HG03378 (cell line): ENCODE results near the gene HOXC9.

Experiments used
- ATAC-seq: cut with Tn5 transposase; IDR thresholded peaks from one replicate; pipeline ENCODE4 v1.9.1; 2021; ENCODE audit warnings: mild to moderate bottlenecking, moderate library complexity; ENCODE audit not compliant: unreplicated experiment

HOXC9 gene

DNA sequence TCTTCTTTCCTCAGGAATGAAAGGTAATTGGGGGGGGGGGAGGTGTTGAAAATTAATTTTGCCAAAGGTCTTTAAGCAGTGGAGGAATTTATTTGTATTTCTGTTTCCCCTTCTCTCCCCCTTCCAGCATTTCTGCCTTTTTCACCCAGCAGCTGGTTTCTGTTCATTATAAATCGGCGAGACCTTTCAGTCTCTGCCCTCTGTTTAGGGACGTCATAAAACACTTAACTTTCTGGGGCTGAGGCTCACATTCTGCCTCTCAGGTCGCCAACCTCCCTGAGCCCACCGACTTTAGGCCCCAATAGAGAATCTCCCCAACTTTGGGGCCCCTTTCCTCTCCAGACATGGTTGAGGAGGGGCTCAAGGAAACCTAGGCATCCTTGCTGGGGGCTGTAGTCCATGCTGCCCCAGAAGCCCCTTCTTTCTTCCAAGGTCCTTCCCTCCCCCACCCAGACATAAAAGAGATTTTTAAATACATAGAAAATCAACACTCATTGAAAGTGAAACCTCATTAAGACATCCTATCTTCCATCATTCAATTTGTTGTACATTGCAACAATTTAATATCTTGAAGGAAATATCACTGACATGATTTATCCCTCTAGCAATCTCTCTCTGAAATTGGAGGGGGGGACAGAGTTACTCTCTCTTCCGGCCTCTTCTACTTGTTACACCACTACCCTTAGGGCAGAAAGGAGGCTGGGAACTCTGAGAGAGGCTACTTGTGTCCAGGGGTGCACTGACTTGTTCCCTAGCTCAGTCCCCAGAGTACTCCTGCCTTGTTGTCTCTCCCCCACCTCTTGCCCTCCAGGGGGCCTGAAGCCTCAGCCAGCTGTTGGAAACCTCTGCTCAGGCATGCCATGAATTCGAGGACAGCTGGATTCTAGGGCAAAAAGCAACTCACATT, 25.8 kb downstream of the HOXC9 start:
- no peak for ATAC-seq

DNA sequence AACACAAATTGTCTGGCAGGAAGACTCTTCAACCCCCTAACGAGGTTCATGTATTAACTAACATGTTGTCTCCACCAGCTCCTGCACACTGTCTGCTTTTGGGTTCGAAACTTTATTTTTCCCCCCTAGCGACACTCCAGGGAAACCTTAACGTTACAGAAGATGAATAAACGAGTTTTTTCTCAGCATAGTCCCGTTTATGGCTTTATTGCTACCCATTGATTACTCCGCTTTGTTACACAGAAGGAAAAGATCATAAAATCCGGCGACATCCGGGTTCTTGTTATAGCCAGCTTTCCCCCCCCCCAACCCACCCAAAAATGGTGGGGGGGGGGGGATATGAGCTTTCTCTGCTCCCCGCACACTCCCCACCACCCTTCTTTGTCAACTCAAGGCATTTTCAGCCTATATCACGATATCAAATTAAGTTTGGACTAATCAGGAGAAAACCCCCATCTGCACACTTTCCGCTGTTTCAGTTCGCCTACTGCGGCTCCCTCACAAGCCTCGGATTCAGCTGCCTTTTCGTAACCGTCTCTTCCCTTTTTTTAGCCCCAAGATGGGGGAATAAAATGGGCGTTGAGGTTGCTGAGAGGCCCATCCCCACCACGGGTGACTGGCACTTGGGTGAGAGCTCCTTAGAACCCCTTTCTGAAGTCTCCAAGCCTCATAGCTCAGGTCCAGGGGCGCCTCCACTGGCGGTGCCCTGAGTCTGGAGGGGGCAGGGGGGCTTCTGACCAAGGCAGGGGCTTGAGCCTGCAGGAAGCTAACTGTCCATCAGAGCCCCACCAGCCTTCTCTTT, 26.9 kb downstream of the HOXC9 start:
- no peak for ATAC-seq

DNA sequence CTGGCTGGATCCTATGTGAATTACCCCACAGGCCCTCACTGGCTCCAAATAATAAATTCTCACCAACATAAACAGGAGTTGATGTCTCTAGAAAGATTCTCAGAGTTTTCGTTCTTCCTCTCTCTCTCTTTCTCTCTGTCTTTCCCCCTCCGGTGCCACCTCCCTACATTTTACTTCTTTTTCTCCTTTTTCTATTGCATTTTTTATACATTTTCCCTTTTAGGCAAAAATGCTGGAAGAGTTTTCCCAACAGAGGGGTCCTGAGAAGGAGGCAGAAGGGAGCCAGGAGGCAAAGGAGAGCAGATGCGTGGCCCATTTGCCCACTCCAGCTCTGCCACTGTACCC, 27.5 kb downstream of the HOXC9 start:
- ATAC-seq, result no peak

DNA sequence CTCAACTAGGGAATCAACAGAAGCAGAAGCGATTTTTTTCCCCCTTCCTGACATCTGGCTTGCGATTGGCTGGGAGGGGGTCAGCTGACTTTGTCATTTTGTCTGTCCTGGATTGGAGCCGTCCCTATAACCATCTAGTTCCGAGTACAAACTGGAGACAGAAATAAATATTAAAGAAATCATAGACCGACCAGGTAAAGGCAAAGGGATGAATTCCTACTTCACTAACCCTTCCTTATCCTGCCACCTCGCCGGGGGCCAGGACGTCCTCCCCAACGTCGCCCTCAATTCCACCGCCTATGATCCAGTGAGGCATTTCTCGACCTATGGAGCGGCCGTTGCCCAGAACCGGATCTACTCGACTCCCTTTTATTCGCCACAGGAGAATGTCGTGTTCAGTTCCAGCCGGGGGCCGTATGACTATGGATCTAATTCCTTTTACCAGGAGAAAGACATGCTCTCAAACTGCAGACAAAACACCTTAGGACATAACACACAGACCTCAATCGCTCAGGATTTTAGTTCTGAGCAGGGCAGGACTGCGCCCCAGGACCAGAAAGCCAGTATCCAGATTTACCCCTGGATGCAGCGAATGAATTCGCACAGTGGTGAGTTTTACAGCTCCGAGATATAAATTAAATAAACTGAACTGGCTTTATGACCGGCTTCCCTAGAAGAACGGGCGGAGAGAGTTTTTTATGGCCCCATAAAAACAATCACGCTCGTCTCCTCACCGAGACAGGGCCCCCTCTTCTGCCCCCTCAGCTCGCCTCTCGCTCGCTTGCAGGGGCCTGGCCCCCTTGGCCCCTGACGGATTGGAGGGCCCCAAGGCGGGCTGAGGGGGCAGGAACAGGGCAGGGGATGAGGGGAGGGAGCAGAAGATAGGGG, 28.6 kb downstream of the HOXC9 start, which contains the start of gene HOXC6:
HOXC6 (plus strand) TSS at position 127 of the 888 bp plus-strand sequence; CDS start at position 209, 82 bp downstream.
- no peak for ATAC-seq

DNA sequence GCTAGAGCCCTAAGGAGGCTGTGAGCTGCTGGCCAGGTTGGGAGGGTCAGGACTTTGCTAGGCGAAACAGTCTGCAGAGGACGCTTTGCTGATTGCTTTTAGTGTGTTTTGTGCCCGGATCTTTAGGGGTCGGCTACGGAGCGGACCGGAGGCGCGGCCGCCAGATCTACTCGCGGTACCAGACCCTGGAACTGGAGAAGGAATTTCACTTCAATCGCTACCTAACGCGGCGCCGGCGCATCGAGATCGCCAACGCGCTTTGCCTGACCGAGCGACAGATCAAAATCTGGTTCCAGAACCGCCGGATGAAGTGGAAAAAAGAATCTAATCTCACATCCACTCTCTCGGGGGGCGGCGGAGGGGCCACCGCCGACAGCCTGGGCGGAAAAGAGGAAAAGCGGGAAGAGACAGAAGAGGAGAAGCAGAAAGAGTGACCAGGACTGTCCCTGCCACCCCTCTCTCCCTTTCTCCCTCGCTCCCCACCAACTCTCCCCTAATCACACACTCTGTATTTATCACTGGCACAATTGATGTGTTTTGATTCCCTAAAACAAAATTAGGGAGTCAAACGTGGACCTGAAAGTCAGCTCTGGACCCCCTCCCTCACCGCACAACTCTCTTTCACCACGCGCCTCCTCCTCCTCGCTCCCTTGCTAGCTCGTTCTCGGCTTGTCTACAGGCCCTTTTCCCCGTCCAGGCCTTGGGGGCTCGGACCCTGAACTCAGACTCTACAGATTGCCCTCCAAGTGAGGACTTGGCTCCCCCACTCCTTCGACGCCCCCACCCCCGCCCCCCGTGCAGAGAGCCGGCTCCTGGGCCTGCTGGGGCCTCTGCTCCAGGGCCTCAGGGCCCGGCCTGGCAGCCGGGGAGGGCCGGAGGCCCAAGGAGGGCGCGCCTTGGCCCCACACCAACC, 29.8 kb downstream of the HOXC9 start:
- ATAC-seq, result no peak

DNA sequence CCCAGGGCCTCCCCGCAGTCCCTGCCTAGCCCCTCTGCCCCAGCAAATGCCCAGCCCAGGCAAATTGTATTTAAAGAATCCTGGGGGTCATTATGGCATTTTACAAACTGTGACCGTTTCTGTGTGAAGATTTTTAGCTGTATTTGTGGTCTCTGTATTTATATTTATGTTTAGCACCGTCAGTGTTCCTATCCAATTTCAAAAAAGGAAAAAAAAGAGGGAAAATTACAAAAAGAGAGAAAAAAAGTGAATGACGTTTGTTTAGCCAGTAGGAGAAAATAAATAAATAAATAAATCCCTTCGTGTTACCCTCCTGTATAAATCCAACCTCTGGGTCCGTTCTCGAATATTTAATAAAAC, 30.5 kb downstream of the HOXC9 start:
- no peak for ATAC-seq

DNA sequence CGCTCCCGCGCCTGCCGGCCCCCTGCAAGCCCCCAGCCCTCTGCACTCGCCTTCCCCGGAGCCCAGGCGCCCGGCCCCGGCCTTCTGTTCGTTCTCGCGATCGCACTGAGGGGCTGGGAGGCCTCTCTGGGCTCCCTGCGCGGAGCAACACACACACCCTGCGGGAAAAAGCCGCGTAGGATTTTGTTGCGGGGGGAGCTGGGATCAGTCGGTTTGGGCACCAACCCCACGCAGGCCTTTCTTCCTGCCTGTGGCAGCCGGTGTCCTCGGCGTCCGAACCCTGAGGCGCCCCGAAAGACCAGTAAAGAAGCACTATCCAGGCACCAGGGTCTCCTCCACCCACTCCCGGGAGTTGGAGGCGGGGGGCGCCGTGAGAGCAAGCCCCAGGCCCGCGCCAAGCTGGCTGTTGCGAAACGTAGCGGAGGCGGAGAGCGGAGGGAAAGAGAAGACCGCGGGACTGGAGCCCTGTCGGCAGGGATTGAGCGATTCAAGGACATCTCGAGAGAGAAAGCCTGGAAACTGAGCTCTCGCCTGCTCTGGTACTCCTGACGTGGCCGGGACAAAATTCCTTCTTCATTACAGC, 31.0 kb downstream of the HOXC9 start:
- ATAC-seq, result no peak

DNA sequence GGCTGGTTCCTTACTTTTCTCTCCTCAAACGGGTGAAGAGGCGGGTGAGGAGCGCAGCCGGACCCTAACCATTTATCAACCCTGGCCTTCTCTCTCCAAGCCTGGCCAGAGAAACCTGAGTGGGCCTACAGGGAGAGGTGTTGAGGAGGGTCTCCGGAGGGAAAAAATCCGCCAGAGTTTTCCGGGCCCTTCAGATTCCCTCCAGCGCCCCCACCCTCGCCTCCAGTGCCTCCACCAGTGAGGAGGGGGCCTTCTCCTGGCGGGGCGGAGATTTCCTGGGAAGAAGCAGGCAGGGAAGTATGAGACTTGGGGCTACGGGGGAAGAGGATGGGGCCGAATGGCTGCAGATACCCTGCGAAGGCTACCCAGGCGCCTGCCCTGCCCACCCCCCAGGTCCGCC, 31.5 kb downstream of the HOXC9 start:
- ATAC-seq, result no peak

DNA sequence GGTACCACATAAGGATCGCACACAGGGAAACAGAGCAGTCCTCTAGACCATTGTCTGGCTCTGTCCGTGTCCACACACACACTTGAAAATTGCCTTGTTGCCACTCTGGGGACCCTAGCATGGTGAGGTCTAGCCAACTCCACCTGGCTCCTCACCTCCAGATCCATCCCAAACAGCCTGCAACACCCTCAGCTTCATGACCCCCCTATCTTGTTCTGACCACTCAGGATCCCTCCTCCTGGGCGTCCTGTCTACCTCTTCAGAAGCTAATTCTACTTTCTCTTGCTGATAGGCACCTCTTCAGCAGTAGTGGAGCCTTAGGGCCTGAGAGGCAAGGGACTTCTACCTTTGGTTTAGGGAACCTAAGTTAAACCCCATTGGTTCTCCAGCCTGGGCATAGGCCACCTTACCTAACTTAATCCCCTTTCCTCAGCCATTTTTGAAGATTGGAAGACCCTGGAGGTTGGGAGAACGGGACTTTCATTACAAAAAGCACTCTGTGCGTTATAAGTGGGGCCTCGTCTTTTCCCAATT, 32.2 kb downstream of the HOXC9 start:
- no peak for ATAC-seq

DNA sequence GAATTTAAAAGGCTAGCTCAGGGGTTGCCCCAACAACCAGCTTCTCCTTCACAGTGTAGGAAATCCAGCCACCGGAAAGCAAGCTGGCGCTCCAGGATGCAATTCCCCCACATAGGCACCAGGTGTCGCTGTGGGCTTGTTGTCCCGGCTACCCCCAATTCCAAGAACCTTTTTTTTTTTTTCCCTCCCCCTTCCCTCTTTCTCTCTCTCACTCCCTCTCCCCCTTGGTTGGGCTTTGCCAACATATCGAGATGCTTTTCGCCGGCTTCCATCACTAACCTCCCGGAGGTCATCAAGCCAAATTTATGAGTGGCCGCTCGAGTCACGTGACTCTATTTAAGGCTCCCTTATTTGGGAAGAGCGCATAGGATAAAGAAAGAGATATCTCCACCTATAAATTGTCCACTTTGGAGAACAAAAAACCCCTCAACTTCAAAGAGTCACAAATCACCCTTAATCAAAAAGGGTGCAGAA, 32.7 kb downstream of the HOXC9 start, which contains the start of gene HOXC5:
HOXC5 (plus strand) TSS at position 424 of the 474 bp plus-strand sequence. CDS start 73 bp downstream, outside the sequence.
- ATAC-seq, result no peak

DNA sequence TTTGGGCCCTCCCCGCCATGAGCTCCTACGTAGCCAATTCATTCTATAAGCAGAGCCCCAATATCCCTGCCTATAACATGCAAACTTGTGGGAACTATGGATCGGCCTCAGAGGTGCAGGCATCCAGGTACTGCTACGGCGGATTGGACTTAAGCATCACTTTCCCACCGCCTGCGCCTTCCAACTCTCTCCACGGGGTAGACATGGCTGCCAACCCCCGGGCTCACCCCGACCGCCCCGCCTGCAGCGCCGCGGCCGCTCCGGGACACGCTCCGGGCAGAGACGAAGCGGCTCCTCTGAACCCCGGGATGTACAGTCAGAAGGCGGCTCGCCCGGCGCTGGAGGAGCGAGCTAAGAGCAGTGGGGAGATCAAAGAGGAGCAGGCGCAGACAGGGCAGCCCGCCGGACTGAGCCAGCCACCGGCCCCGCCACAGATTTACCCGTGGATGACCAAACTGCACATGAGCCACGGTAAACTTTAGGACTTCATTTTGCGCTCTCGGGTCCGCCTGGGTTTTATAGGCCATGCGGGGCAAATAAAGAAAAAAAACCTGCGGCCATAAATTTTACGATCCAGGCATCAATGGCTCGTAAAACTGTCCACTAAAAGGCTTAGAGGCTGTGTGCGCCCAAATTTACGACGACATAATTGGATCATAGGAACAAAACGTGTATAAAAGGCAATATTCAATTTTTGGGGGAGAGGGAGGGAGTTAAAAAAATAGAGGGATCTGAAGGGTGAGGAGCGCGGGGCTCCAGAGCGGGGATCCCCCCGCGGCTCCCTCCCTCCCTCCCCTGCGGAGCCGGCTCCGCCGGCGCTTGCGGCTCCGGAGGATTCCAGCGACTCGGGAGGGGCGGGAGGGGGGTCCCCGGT, 33.4 kb downstream of the HOXC9 start:
- ATAC-seq, result no peak

DNA sequence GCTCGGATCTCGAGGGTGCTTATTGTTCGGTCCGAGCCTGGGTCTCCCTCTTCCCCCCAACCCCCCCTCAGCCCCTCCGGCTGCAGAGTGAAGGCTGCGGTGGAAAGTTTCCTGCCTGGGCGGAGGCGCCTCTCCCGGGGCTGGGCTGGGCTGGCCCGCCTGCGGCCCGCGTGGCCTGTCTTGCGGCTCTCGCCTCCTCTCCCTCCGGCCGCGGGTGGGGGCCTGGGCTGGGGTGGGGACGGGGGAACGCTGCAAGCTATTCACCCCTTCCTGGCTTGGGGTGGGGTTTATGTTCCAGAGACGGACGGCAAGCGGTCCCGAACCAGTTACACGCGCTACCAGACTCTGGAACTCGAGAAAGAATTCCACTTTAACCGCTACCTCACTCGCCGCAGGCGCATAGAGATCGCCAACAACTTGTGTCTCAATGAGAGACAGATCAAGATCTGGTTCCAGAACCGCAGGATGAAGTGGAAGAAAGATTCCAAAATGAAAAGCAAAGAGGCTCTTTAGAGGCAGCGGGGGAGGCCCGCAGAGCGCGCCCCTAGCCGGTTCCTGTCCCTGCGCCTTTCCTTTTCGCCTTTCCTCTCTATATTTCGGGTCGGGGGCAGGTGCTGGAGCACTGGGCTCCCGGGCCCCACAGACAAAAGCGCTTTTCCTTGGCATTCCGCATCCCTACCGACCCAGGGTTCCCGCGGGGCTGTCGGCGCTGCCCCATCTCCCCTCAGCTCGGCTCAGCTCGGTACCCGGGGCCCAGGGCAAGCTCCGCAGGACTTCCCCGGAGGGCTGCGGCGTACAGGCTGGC, 34.2 kb downstream of the HOXC9 start:
- ATAC-seq, result no peak

DNA sequence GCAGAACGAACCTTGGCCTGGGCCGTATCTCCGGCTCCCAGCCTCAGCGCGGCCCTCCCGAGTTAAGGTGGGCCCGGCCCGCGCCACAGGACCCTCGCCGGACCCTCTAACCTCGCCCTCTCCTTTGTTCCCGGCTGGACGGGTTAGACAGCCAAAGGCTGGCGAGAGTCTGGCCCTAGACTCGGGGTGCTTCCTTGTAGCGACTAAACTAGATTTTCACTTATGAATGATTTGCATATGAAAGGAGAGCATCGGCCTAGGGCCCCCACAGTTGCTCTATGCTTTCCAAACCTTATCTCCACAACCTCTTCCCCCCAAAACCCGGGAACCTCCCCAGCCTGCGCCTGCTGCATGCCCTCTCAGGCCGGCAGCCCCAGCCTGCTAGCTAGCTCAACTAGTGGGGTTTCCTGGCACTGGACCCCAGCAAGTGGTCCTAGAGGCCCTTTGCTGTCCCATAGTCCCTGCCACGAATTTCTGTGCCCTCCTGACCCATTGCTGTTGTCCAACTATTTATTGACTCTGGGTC, 34.9 kb downstream of the HOXC9 start:
- no peak for ATAC-seq

DNA sequence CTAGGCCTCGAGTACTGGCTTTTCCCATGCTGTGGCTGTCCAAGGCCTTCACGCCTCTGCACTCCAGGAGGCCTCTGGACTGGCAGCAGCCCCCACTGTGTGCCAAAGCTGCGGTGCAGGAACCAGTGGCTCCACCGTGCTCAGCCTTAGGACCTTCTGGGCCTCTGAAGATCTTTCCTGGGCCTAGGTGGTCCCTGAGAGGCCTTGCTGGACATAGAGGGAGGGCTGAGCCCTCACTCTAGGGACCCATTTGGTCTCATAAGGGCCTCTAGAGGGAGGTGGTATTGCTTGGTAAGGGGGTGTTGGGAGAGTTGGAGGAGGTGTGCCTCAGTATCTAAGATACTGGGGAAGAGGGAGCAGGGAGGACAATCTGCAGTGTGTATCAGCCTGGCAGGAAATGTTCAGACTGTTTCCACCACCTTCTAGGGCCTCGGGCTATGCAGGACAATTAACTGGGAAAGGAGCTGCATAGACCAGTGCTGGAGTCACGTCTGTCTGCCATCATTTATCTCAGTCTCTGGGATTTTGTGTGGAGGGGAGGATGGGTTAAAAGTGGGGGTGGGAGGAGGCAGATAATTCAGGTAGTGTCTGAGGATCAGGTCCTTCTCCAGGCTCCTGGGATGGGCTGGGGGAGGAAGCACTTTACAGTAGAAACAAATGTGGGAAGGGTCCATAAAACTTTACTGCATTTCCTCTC, 35.8 kb downstream of the HOXC9 start:
- ATAC-seq, result no peak

DNA sequence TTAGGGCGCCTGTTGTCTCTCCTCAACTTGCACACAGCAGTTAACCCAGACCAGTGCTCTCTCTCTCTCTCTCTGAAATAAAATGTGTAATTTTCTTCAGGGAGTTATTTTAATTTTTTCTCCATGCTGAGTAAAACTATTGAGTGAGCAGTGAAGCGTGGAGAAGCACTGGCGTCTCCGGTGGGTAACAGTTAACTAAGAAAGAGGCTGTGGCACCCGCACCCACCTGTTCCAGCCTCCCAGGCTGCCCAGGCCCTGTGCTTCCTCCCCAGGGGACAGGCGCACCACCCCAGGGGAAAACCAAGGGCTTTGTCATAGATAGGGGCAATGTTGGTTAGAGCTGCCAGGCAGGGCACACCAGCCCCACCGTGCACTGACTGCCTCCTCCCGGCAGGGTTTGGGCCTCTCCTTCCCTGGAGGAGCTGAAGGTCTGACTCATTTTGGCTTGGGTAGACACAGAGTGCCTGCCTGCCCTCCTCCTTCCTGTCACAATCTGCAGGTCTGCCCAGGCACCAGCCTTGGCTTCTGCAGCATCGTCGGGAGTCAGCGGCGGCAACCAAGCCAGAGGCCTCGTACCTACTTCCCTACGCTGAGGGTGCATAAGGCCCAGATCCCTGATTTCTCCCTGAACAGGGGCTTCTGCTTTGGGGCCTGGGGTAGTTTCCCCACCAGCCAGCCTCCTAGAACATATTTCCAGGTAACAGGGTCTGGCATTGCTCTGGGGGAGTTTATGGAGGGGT, 36.8 kb downstream of the HOXC9 start:
- no peak for ATAC-seq
